A549 (cell line): ENCODE results near the gene OPRM1. TPM values are rescaled to one million over a fixed set of nuclear protein-coding genes. Genes with fewer than 3 reads are reported as not detected.
"Not testable (repeated sequence)": the region's sequence is repeated elsewhere in the genome, so short reads cannot be mapped to it uniquely, and the experiment has no call there.

Experiments
- ATAC-seq, 2 experiments: fragments of 200-7000 bp in 1 of 2; fragments of >200 bp in 1 of 2; cut with Nextera tagmentation in 1 of 2; cut with Tn5 transposase in 1 of 2; 3 replicates each; pipeline versions ENCODE4 v1.8.0 to v1.9.1; 2018 to 2020; ENCODE audit warnings: mild to moderate bottlenecking in 1 of 2, moderate library complexity in 1 of 2
- CTCF ChIA-PET: fragments of 300-600 bp; sonication (Branson Sonifier 250); formaldehyde crosslinking; extraction: SDS; loops from one replicate; lab custom pipeline; 2021; ENCODE audit warnings: antibody characterized with exemption, inconsistent platforms; lab: Yijun Ruan, JAX
- POLR2A ChIA-PET: fragments of 350-600 bp; formaldehyde crosslinking; extraction: SDS; loops from one replicate; lab custom pipeline; 2021; ENCODE audit warnings: antibody characterized with exemption, inconsistent platforms; lab: Yijun Ruan, JAX
- DNase-seq, 2 experiments: peaks; one replicate each; pipeline versions ENCODE4 v3.0.0 to v3.0.0-alpha.2; 2011 to 2016; ENCODE audit warnings: low read depth in 1 of 2, low spot score in 1 of 2
- FAIRE-seq: peaks from 2 replicates; lab custom pipeline; 2011; peaks lifted over from hg19 to GRCh38; lab: Jason Lieb, UNC
- H3K27ac ChIP-seq, 2 experiments: fragments of >200 bp; sonication (Bioruptor Twin); formaldehyde crosslinking; 3 replicates each; pipeline ENCODE4 v1.5.1; 2016 to 2017
- H3K4me1 ChIP-seq: fragments of >200 bp; sonication (Bioruptor Twin); formaldehyde crosslinking; 3 replicates; pipeline ENCODE4 v1.6.1; 2016
- H3K4me2 ChIP-seq: fragments of >200 bp; sonication (Bioruptor Twin); formaldehyde crosslinking; 3 replicates; pipeline ENCODE4 v1.6.1; 2016
- H3K4me3 ChIP-seq: fragments of >200 bp; sonication (Bioruptor Twin); formaldehyde crosslinking; 3 replicates; pipeline ENCODE4 v1.5.1; 2016
- H3K9me3 ChIP-seq: fragments of >200 bp; sonication (Bioruptor Twin); formaldehyde crosslinking; 3 replicates; pipeline ENCODE4 v1.6.1; 2016
- CBX2 ChIP-seq: fragments of 200-600 bp; sonication (generic); IDR thresholded peaks from 2 replicates; pipeline ENCODE4 v1.6.1; 2016; ENCODE audit warnings: low read depth, mild to moderate bottlenecking, borderline replicate concordance
- FOSL2 ChIP-seq, 2 experiments: fragments of 450-650 bp in 1 of 2; fragments of >200 bp in 1 of 2; sonication (Bioruptor Twin) in 1 of 2; formaldehyde crosslinking; IDR thresholded peaks; 2 replicates each; pipeline versions ENCODE4 v1.5.0 to v1.6.1; 2016 to 2020; ENCODE audit warnings: mild to moderate bottlenecking in 1 of 2, moderate library complexity in 1 of 2
- FOXS1 ChIP-seq: fragments of 250-450 bp; sonication (Bioruptor Pico); IDR thresholded peaks from 2 replicates; pipeline ENCODE4 v1.5.0; 2020; ENCODE audit warnings: mild to moderate bottlenecking, moderate library complexity
- GATA3 ChIP-seq: IDR thresholded peaks from 2 replicates; pipeline ENCODE4 v1.6.1; 2012; ENCODE audit warnings: borderline replicate concordance
- HOXB5 ChIP-seq: fragments of 250-450 bp; sonication (Bioruptor Pico); IDR thresholded peaks from 2 replicates; pipeline ENCODE4 v1.5.0; 2020; ENCODE audit warnings: mild to moderate bottlenecking, moderate library complexity
- MAFK ChIP-seq: fragments of 450-650 bp; IDR thresholded peaks from 2 replicates; pipeline ENCODE4 v1.6.1; 2014; ENCODE audit not compliant: partially characterized antibody
- PHF8 ChIP-seq: fragments of 200-600 bp; sonication (generic); IDR thresholded peaks from 2 replicates; pipeline ENCODE4 v1.6.1; 2016; ENCODE audit warnings: low read depth, mild to moderate bottlenecking, antibody characterized with exemption, moderate library complexity, borderline replicate concordance
- RAD21 ChIP-seq, 2 experiments: fragments of >200 bp in 1 of 2; sonication (Bioruptor Twin) in 1 of 2; formaldehyde crosslinking in 1 of 2; IDR thresholded peaks in 1 of 2; conservative IDR thresholded peaks in 1 of 2; 2 replicates in 1 of 2; 3 replicates in 1 of 2; pipeline ENCODE4 v1.6.1; 2012 to 2018; ENCODE audit warnings: inconsistent platforms in 1 of 2
- RCOR1 ChIP-seq: fragments of 150-350 bp; IDR thresholded peaks from 2 replicates; pipeline ENCODE4 v1.6.1; 2014; ENCODE audit warnings: antibody characterized with exemption, low read length, low read depth
- RFX5 ChIP-seq: fragments of 450-650 bp; IDR thresholded peaks from 2 replicates; pipeline ENCODE4 v1.7.1; 2014; ENCODE audit warnings: antibody characterized with exemption, mild to moderate bottlenecking, moderate library complexity
- RNF2 ChIP-seq: fragments of 200-600 bp; sonication (generic); IDR thresholded peaks from 2 replicates; pipeline ENCODE4 v1.6.1; 2016; ENCODE audit warnings: low read depth, mild to moderate bottlenecking, antibody characterized with exemption, moderate library complexity, borderline replicate concordance
- SMC3 ChIP-seq: fragments of >200 bp; sonication (Bioruptor Twin); formaldehyde crosslinking; IDR thresholded peaks from 3 replicates; pipeline ENCODE4 v1.6.1; 2018; ENCODE audit warnings: inconsistent platforms
- TP53 ChIP-seq: fragments of 250-450 bp; sonication (Bioruptor Pico); IDR thresholded peaks from 2 replicates; pipeline ENCODE4 v1.5.0; 2021; ENCODE audit warnings: mild to moderate bottlenecking, moderate library complexity
- ZFP36 ChIP-seq: fragments of 450-650 bp; IDR thresholded peaks from 2 replicates; pipeline ENCODE4 v1.6.1; 2014; ENCODE audit warnings: borderline replicate concordance; ENCODE audit not compliant: partially characterized antibody
- ZNF302 ChIP-seq: fragments of 250-450 bp; sonication (Bioruptor Pico); IDR thresholded peaks from 2 replicates; pipeline ENCODE4 v1.9.0; 2021; ENCODE audit warnings: inconsistent platforms, mild to moderate bottlenecking, moderate library complexity
- WGBS: methylation state at CpG from one replicate; pipeline ENCODE4 v1.1.6; 2017; ENCODE audit errors: missing lambda C conversion rate; 5-methylcytosine and 5-hydroxymethylcytosine counted together
- polyA plus RNA-seq, 4 experiments: library from polyadenylated mRNA; depleted of rRNA in 3 of 4; stranded (reverse); fragments of >200 nt; fragmentation: RNase III in 1 of 4; extraction: RNeasy Plus Mini Kit Qiagen cat#74134 plus additional on column Dnase treatment in 1 of 4; gene quantifications; 2 replicates in 3 of 4; 3 replicates in 1 of 4; pipeline ENCODE4 v1.2.3, GENCODE V29; 2011 to 2017
- TF ChIP-seq, protein P1 (sequence below): IDR thresholded peaks from 2 replicates; pipeline ENCODE4 v1.6.1; 2012
- TF ChIP-seq, protein P2 (sequence below): fragments of 250-450 bp; sonication (Bioruptor Pico); IDR thresholded peaks from 2 replicates; pipeline ENCODE4 v1.5.0; 2020; ENCODE audit warnings: low read depth, mild to moderate bottlenecking, moderate library complexity
- TF ChIP-seq, protein P3 (sequence below): fragments of >200 bp; sonication (Bioruptor Twin); formaldehyde crosslinking; IDR thresholded peaks from 2 replicates; pipeline ENCODE4 v1.6.1; 2016
- TF ChIP-seq, protein P4 (sequence below): fragments of 450-650 bp; IDR thresholded peaks from 2 replicates; pipeline ENCODE4 v1.6.1; 2014; ENCODE audit warnings: antibody characterized with exemption
- TF ChIP-seq, protein P5 (sequence below): fragments of 150-350 bp; IDR thresholded peaks from 2 replicates; pipeline ENCODE4 v1.6.1; 2014; ENCODE audit warnings: low read depth, mild to moderate bottlenecking, low read length

OPRM1 gene
- polyA plus RNA-seq, 2 of the 4 experiments (the other 2 are of a cell fraction): not detected

DNA sequence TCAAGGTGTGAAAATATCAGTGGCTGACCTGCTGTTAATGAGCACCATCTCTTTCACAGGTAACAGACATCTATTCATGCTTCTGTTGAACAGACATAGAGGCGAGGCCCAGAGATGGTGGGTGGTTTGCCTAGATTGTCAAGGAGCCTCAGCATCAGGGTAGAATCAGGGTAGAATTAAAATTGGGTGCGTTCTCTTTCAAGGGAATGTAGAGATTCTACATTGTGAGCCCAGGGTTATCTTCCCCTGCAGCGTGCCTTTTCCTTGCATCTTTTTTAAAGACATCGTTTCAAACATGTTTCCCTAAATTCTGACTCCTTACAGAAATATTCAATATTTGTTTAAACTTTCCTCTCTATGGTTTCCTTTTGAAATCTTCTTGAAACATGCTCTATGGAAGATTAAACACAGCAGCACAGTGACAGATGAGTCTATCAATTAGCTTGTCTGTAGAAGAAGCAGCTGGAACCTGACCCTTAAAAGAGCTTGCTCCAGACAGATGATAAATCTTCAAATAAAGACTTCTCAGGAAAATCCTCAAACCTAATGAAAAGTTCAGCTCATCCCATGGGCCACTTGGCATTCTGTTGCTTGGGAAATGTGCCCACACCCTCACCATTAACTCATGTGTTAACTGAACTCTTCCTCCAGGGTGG, 197.7 kb downstream of the OPRM1 start (continued):
- TF ChIP-seq FOXS1 (CRISPR knock-in tag): no peak

DNA sequence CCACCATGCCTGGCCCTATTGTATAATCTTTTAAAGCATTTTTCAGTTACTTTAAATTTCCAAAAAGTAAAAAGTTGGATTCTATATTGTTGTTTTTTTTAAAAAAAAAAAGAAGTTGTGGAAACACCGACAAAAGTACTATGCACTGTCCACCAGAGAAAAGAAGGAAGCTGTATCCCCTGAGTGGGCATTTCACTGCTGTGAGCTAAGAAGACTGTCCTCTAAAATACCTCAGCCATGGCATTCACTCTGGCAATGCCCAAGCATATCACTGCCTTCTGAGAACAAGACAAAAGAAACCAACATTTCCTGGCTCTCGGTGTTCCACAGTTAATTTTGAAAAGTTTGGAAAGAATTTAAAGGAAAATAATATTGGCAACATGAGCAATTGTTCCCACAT, 199.8 kb downstream of the OPRM1 start:
- whole genome bisulfite sequencing: 81% methylated on average over 2 of the region's 2 CpGs
- no peaks in the 10 kb centered on the region for H3K4me1 ChIP-seq
- ATAC-seq: no peak
- DNase-seq: no peak
- no peak overlapping the region for H3K4me2 ChIP-seq
- no peak overlapping the region for H3K4me3 ChIP-seq
- CTCF ChIA-PET: no interaction called here
- no peak for FAIRE-seq
- H3K27ac ChIP-seq: no peak overlapping the region
- no peaks in the 10 kb centered on the region for H3K9me3 ChIP-seq
- POLR2A ChIA-PET: no interaction called here
- no peak for TF ChIP-seq HOXB5 (CRISPR knock-in tag)

DNA sequence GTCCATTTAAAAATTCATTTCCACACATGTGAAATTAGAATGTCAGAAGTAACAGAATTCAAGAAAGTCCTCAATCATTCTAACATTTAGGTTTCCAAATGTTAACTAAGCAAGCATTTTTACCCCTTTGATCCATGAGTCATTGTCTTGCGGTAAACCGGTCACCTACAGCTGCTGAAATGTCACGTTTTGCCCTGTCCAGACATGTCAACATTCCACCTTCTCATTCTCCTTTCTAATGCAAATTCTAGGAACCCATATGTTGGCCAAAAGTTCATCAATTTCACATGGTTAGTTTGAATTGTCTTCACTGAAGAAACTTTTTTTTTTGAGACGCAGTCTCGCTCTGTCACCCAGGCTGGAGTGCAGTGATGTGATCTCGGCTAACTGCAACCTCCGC, 200.4 kb downstream of the OPRM1 start:
- Histone ChIP-seq H3K9me3 (no peaks in the 10 kb centered on the region), H3K4me1 (no peaks in the 10 kb centered on the region), H3K4me2 (no peak overlapping the region), H3K4me3 (no peak overlapping the region), H3K27ac (no peak overlapping the region)
- FAIRE-seq (no peak), ATAC-seq (no peak), DNase-seq (no peak)
- TF ChIP-seq FOSL2 (IDR thresholded peaks at IDR 0.05): no peak
- TF ChIP-seq FOSL2 (CRISPR knock-in tag; IDR thresholded peaks at IDR 0.05): no peak
- TF ChIP-seq RNF2: no peak
- TF ChIP-seq ZNF302 (CRISPR knock-in tag): no peak
- no peak for TF ChIP-seq ZFP36
- no peak for TF ChIP-seq MAFK
- no peak for TF ChIP-seq RFX5
- no peak for TF ChIP-seq SMC3
- TF ChIP-seq TP53 (CRISPR knock-in tag): no peak
- TF ChIP-seq GATA3: no peak
- TF ChIP-seq, protein P1, sequence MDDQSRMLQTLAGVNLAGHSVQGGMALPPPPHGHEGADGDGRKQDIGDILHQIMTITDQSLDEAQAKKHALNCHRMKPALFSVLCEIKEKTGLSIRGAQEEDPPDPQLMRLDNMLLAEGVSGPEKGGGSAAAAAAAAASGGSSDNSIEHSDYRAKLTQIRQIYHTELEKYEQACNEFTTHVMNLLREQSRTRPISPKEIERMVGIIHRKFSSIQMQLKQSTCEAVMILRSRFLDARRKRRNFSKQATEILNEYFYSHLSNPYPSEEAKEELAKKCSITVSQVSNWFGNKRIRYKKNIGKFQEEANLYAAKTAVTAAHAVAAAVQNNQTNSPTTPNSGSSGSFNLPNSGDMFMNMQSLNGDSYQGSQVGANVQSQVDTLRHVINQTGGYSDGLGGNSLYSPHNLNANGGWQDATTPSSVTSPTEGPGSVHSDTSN: no peak
- TF ChIP-seq, protein P2, sequence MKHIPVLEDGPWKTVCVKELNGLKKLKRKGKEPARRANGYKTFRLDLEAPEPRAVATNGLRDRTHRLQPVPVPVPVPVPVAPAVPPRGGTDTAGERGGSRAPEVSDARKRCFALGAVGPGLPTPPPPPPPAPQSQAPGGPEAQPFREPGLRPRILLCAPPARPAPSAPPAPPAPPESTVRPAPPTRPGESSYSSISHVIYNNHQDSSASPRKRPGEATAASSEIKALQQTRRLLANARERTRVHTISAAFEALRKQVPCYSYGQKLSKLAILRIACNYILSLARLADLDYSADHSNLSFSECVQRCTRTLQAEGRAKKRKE: no peak
- TF ChIP-seq, protein P3, sequence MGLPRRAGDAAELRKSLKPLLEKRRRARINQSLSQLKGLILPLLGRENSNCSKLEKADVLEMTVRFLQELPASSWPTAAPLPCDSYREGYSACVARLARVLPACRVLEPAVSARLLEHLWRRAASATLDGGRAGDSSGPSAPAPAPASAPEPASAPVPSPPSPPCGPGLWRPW: no peak
- TF ChIP-seq RCOR1: no peak
- TF ChIP-seq, protein P4, sequence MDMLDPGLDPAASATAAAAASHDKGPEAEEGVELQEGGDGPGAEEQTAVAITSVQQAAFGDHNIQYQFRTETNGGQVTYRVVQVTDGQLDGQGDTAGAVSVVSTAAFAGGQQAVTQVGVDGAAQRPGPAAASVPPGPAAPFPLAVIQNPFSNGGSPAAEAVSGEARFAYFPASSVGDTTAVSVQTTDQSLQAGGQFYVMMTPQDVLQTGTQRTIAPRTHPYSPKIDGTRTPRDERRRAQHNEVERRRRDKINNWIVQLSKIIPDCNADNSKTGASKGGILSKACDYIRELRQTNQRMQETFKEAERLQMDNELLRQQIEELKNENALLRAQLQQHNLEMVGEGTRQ: no peak
- TF ChIP-seq, protein P5, sequence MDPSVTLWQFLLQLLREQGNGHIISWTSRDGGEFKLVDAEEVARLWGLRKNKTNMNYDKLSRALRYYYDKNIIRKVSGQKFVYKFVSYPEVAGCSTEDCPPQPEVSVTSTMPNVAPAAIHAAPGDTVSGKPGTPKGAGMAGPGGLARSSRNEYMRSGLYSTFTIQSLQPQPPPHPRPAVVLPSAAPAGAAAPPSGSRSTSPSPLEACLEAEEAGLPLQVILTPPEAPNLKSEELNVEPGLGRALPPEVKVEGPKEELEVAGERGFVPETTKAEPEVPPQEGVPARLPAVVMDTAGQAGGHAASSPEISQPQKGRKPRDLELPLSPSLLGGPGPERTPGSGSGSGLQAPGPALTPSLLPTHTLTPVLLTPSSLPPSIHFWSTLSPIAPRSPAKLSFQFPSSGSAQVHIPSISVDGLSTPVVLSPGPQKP: no peak
- TF ChIP-seq RAD21 (conservative IDR thresholded peaks at IDR 0.05 in 1 of 2, IDR thresholded peaks at IDR 0.05 in 1 of 2): no peak
- no peak for TF ChIP-seq CBX2
- TF ChIP-seq PHF8: no peak
- 62% methylated on average over 7 of the region's 7 CpGs for whole genome bisulfite sequencing
- POLR2A ChIA-PET: no interaction called here
- CTCF ChIA-PET: no interaction called here

DNA sequence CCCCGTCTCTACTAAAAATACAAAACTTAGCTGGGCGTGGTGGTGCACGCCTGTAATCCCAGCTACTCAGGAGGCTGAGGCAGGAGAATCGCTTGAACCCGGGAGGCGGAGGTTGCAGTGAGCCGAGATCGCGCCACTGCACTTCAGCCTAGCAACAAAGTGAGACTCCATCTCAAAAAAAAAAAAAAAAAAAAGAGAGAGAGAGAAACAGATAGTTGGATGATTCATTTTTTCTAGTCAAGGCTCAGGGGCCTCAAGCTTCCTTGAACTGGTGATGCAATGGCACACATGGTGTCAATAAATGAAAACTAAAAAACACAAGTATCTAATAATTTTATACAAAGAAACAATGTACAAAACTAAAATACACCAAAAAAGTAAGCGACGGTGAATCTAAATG, 202.0 kb downstream of the OPRM1 start:
- DNase-seq, ATAC-seq, H3K9me3 ChIP-seq, H3K4me1 ChIP-seq, POLR2A ChIA-PET, FAIRE-seq, H3K4me3 ChIP-seq, H3K4me2 ChIP-seq, H3K27ac ChIP-seq: not testable (repeated sequence)
- 88% methylated on average over 11 of the region's 11 CpGs for WGBS
- CTCF ChIA-PET: interaction anchor here (1.0 kb wide), 1 partner anchor 11 kb away, joined by 3 read pairs; no protein-coding TSS in a partner anchor
